GM12878 (cell line): ENCODE measurements around the gene SF3B6. TPM values are rescaled to one million over a fixed set of nuclear protein-coding genes. Genes with fewer than 3 reads are reported as not detected.

Experiments
- ATAC-seq: fragments of 200-7000 bp; cut with Tn5 transposase; 3 replicates; pipeline ENCODE4 v1.9.1; 2020; ENCODE audit warnings: mild to moderate bottlenecking, moderate library complexity
- BruUV-seq: library from RNA; stranded (reverse); fragments of 400-500 nt; replicated peaks from 2 replicates; lab custom pipeline; 2021; lab: Mats Ljungman, UMichigan
- CTCF ChIA-PET: fragments of 300-600 bp; sonication (Branson Sonifier 250); formaldehyde crosslinking; extraction: SDS; loops from one replicate; lab custom pipeline; 2021; ENCODE audit warnings: inconsistent platforms; lab: Yijun Ruan, JAX
- POLR2A ChIA-PET: fragments of 350-600 bp; formaldehyde crosslinking; extraction: SDS; loops from one replicate; lab custom pipeline; 2021; ENCODE audit warnings: inconsistent platforms; lab: Charles Lee
- RAD21 ChIA-PET: fragments of 300-600 bp; sonication (Branson Sonifier 250); formaldehyde crosslinking; loops from one replicate; lab custom pipeline; 2023; ENCODE audit warnings: antibody characterized with exemption; ENCODE audit not compliant: unreplicated experiment; lab: Charles Lee
- SMC1A ChIA-PET: fragments of 300-600 bp; sonication (Branson Sonifier 250); formaldehyde crosslinking; loops from one replicate; lab custom pipeline; 2023; ENCODE audit not compliant: unreplicated experiment, uncharacterized antibody; lab: Charles Lee
- DNase-seq: peaks from one replicate; pipeline ENCODE4 v3.0.0-alpha.2; 2011; ENCODE audit warnings: low read depth, low spot score
- FAIRE-seq: peaks from 3 replicates; lab custom pipeline; 2011; peaks lifted over from hg19 to GRCh38; lab: Jason Lieb, UNC
- H2AFZ ChIP-seq: 2 replicates; pipeline ENCODE4 v1.6.0; 2011; ENCODE audit warnings: low read depth, low read length, control low read depth; ENCODE audit not compliant: control insufficient read depth
- H3K27ac ChIP-seq: 2 replicates; pipeline ENCODE4 v1.5.1; 2011; ENCODE audit warnings: control low read depth; ENCODE audit not compliant: control insufficient read depth, insufficient read depth
- H3K27me3 ChIP-seq, 2 experiments: replicated peaks in 1 of 2; 2 replicates each; pipeline versions ENCODE4 v1.6.0 to v1.6.1; 2011; ENCODE audit warnings: low read length in 1 of 2; ENCODE audit not compliant: control insufficient read depth in 2 of 2, insufficient read depth in 2 of 2
- H3K36me3 ChIP-seq, 2 experiments: 2 replicates each; pipeline ENCODE4 v1.5.1; 2011; ENCODE audit warnings: low read length in 1 of 2; ENCODE audit not compliant: control insufficient read depth in 2 of 2, insufficient read depth in 2 of 2
- H3K4me1 ChIP-seq: 2 replicates; pipeline ENCODE4 v1.6.1; 2011; ENCODE audit warnings: mild to moderate bottlenecking, low read length, moderate library complexity, mixed read lengths; ENCODE audit not compliant: control insufficient read depth, insufficient read depth
- H3K4me2 ChIP-seq: 2 replicates; pipeline ENCODE4 v1.6.0; 2011; ENCODE audit warnings: control low read depth; ENCODE audit not compliant: control insufficient read depth, insufficient read depth
- H3K4me3 ChIP-seq: fragments of 200-600 bp; sonication (generic); 2 replicates; pipeline ENCODE4 v1.5.1; 2016
- H3K79me2 ChIP-seq: 2 replicates; pipeline ENCODE4 v1.6.0; 2011; ENCODE audit warnings: low read length; ENCODE audit not compliant: control insufficient read depth, insufficient read depth
- H3K9ac ChIP-seq: 2 replicates; pipeline ENCODE4 v1.8.0; 2011; ENCODE audit warnings: low read length, control low read depth, mixed read lengths; ENCODE audit not compliant: control insufficient read depth, insufficient read depth
- H3K9me3 ChIP-seq: replicated peaks from 3 replicates; pipeline ENCODE4 v1.5.1; 2011; ENCODE audit warnings: mild to moderate bottlenecking, low read length; ENCODE audit not compliant: control insufficient read depth, insufficient read depth
- H4K20me1 ChIP-seq: 2 replicates; pipeline ENCODE4 v1.6.0; 2011; ENCODE audit not compliant: control insufficient read depth, insufficient read depth
- CHD2 ChIP-seq: IDR thresholded peaks from 2 replicates; pipeline ENCODE4 v1.6.1; 2011; ENCODE audit warnings: low read depth, low read length, improper control_type of control experiment, borderline replicate concordance
- CREB1 ChIP-seq: IDR thresholded peaks from 2 replicates; pipeline ENCODE4 v1.6.1; 2012; ENCODE audit warnings: low read depth, mild to moderate bottlenecking, inconsistent platforms
- HCFC1 ChIP-seq: fragments of 150-350 bp; IDR thresholded peaks from 2 replicates; pipeline ENCODE4 v1.6.1; 2014; ENCODE audit warnings: low read length
- JUND ChIP-seq: IDR thresholded peaks from 2 replicates; pipeline ENCODE4 v1.6.1; 2012; ENCODE audit warnings: low read depth, mild to moderate bottlenecking, low read length, improper control_type of control experiment, moderate library complexity
- MTA3 ChIP-seq: IDR thresholded peaks from 2 replicates; pipeline ENCODE4 v1.6.1; 2012; ENCODE audit warnings: low read length, inconsistent platforms, borderline replicate concordance
- POU2F2 ChIP-seq: IDR thresholded peaks from 3 replicates; pipeline ENCODE4 v1.6.1; 2011; ENCODE audit warnings: low read depth, mild to moderate bottlenecking, low read length, borderline replicate concordance
- RELA ChIP-seq: fragments of 450-650 bp; IDR thresholded peaks from 2 replicates; pipeline ENCODE4 v1.8.0; 2014; ENCODE audit warnings: borderline replicate concordance; ENCODE audit not compliant: partially characterized antibody
- RFX5 ChIP-seq: IDR thresholded peaks from 2 replicates; pipeline ENCODE4 v1.6.1; 2011; ENCODE audit warnings: low read depth, low read length, improper control_type of control experiment
- SMAD5 ChIP-seq: IDR thresholded peaks from 2 replicates; pipeline ENCODE4 v1.6.1; 2016; ENCODE audit warnings: antibody characterized with exemption, low read depth
- TCF3 ChIP-seq: IDR thresholded peaks from 2 replicates; pipeline ENCODE4 v1.6.1; 2012; ENCODE audit warnings: low read depth, mild to moderate bottlenecking, low read length, borderline replicate concordance; ENCODE audit not compliant: insufficient read depth
- WRNIP1 ChIP-seq: IDR thresholded peaks from 2 replicates; pipeline ENCODE4 v1.6.1; 2011; ENCODE audit warnings: low read depth, low read length, improper control_type of control experiment, borderline replicate concordance
- YBX1 ChIP-seq: fragments of 450-650 bp; IDR thresholded peaks from 2 replicates; pipeline ENCODE4 v1.6.1; 2016; ENCODE audit warnings: antibody characterized with exemption
- ZSCAN29 ChIP-seq: fragments of 450-650 bp; IDR thresholded peaks from 2 replicates; pipeline ENCODE4 v1.6.1; 2017; ENCODE audit warnings: mild to moderate bottlenecking, moderate library complexity
- WGBS: methylation state at CpG from one replicate; pipeline ENCODE4 v1.1.6; 2016; ENCODE audit warnings: low lambda C conversion rate; ENCODE audit not compliant: insufficient replicate concordance, insufficient coverage; ENCODE audit errors: missing lambda C conversion rate; 5-methylcytosine and 5-hydroxymethylcytosine counted together
- in situ Hi-C: fragments of 300-500 bp; cut with MboI; formaldehyde crosslinking; loops from 9 replicates; pipeline ENCODE4 v1.14.3; 2018; ENCODE audit warnings: mixed read lengths
- intact Hi-C: fragments of 100-400 bp; cut with micrococcal nuclease; formaldehyde crosslinking; loops from one replicate; pipeline ENCODE4 v1.14.2; 2022; ENCODE audit not compliant: unreplicated experiment
- polyA plus RNA-seq, 11 experiments: library from polyadenylated mRNA; depleted of rRNA in 4 of 11; unstranded in 6 of 11; stranded (reverse) in 5 of 11; fragments of >200 nt; fragmentation: Nextera tagmentation in 4 of 11; fragmentation: Illumina TruSeq in 1 of 11; extraction: Ambion mirVana in 4 of 11; extraction: Trizol in 1 of 11; gene quantifications; 1 replicate in 1 of 11; 2 replicates in 10 of 11; pipeline versions ENCODE4 v1.2.1 to v1.2.3, GENCODE V29; 2011 to 2016; ENCODE audit warnings: inconsistent platforms in 2 of 11, missing spikeins in 2 of 11, low read depth in 1 of 11
- total RNA-seq, 4 experiments: library from RNA; depleted of rRNA in 3 of 4; stranded (reverse); fragments of >200 nt in 3 of 4; fragmentation: Illumina TruSeq in 1 of 4; extraction: Trizol in 1 of 4; gene quantifications; 2 replicates each; pipeline versions ENCODE4 v1.2.1 to v1.2.3, GENCODE V29; 2013 to 2021
- TF ChIP-seq, protein P1 (sequence below): fragments of 150-350 bp; IDR thresholded peaks from 2 replicates; pipeline ENCODE4 v1.6.1; 2014; ENCODE audit warnings: mild to moderate bottlenecking, low read depth, low read length
- TF ChIP-seq, protein P2 (sequence below): IDR thresholded peaks from 2 replicates; pipeline ENCODE4 v1.6.1; 2011; ENCODE audit warnings: borderline replicate concordance, low read depth, mild to moderate bottlenecking, moderate library complexity, mixed read lengths, low read length; ENCODE audit not compliant: insufficient read depth; ENCODE audit errors: extremely low read length

SF3B6 gene
- total and polyA plus RNA-seq, 10 of the 15 experiments (the other 5 are each of a cell fraction or from before 2014, with no cell fraction given): 118 to 584 (median 270) TPM

DNA sequence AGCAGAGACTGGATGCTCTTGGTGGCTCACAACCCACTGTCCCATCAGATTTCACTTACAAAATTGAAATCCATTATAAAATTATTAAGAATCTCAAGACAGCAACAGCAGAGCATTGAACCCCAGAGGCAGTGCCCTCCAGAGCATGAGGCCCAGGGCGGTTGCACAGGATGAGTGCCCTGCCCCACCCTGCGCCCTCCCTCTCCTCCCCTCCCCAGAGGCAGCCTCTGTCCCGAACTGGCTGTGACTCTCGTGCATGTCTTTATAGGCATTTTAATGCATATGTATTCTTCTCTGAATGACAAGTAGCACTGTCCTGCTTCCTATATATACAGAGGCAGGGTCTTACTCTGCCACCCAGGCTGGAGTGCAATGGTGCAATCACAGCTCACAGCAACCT is 55.9 kb downstream of the SF3B6 start:
- Histone ChIP-seq H3K4me1 (no peaks in the 10 kb centered on the region), H3K9ac (no peak overlapping the region), H3K4me2 (no peak overlapping the region), H3K27me3 (no peaks in the 10 kb centered on the region), H3K9me3 (no peaks in the 10 kb centered on the region), H3K36me3 (peaks cover 0 to 8% of the 10 kb centered on the region in 2 experiments; a peak in 3 of 4 replicates), H3K27ac (no peak overlapping the region), H4K20me1 (no peaks in the 10 kb centered on the region), H2AFZ (no peak overlapping the region), H3K4me3 (no peak overlapping the region), H3K79me2 (no peaks in the 10 kb centered on the region)
- RAD21 ChIA-PET: no interaction called here
- in situ Hi-C loops (no loop called here), intact Hi-C loops (loop anchor here (2.0 kb wide), 1 partner anchor 65 kb away; the partner anchor contains the start of gene TP53I3)
- FAIRE-seq: no peak
- POLR2A ChIA-PET: no interaction called here
- ATAC-seq: no peak
- TF ChIP-seq, protein P1, sequence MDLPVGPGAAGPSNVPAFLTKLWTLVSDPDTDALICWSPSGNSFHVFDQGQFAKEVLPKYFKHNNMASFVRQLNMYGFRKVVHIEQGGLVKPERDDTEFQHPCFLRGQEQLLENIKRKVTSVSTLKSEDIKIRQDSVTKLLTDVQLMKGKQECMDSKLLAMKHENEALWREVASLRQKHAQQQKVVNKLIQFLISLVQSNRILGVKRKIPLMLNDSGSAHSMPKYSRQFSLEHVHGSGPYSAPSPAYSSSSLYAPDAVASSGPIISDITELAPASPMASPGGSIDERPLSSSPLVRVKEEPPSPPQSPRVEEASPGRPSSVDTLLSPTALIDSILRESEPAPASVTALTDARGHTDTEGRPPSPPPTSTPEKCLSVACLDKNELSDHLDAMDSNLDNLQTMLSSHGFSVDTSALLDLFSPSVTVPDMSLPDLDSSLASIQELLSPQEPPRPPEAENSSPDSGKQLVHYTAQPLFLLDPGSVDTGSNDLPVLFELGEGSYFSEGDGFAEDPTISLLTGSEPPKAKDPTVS: no peak
- TF ChIP-seq JUND (no peak), SMAD5 (no peak), CHD2 (no peak), POU2F2 (no peak)
- 88% methylated on average over 1 of the region's 4 CpGs for WGBS
- CTCF ChIA-PET: interaction anchor here (0.6 kb wide), 1 partner anchor 90 kb away, joined by 3 read pairs; no protein-coding TSS in a partner anchor
- SMC1A ChIA-PET: no interaction called here
- no TSS peak for BruUV-seq
- DNase-seq: no peak

DNA sequence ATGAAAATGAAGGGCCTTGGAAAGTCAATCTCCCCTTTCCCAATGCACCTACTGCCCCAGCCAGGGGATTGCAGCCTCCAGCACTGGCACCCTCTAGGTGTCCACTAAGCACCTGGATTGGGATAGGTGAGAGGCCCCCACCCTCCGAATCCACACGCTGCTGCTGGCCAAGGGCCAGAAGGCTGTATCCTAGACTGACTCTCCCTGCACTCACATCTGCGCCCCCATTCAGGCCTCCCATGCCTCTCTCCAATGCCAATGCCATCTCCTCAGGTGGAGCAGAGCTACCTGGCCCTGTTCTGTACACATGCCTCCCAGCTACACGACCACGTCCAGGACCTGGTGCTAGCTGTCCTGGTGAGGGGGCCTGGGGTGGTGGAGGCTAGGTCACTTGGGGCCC is 56.4 kb downstream of the SF3B6 start:
- no peak overlapping the region for H3K4me2 ChIP-seq
- no peak for FAIRE-seq
- DNase-seq: no peak
- no TSS peak for BruUV-seq
- H4K20me1 ChIP-seq: no peaks in the 10 kb centered on the region
- H3K36me3 ChIP-seq: peaks cover 0 to 7% of the 10 kb centered on the region in 2 experiments; a peak in 3 of 4 replicates
- H2AFZ ChIP-seq: no peak overlapping the region
- ChIA-PET SMC1A (no interaction called here), RAD21 (no interaction called here), POLR2A (no interaction called here), CTCF (no interaction called here)
- no peak overlapping the region for H3K4me3 ChIP-seq
- WGBS: 70% methylated on average over 5 of the region's 5 CpGs
- no peaks in the 10 kb centered on the region for H3K79me2 ChIP-seq
- intact Hi-C loops: loop anchor here (2.0 kb wide), 1 partner anchor 65 kb away; the partner anchor contains the start of gene TP53I3
- in situ Hi-C loops: no loop called here
- no peaks in the 10 kb centered on the region for H3K9me3 ChIP-seq
- H3K27ac ChIP-seq: no peak overlapping the region
- no peak for ATAC-seq
- no peaks in the 10 kb centered on the region for H3K4me1 ChIP-seq
- no peak overlapping the region for H3K9ac ChIP-seq
- no peaks in the 10 kb centered on the region for H3K27me3 ChIP-seq
- TF ChIP-seq HCFC1 (no peak), ZSCAN29 (no peak), MTA3 (no peak), TCF3 (no peak), YBX1 (no peak), WRNIP1 (no peak), RELA (no peak), RFX5 (no peak), CREB1 (no peak)
- TF ChIP-seq, protein P2, sequence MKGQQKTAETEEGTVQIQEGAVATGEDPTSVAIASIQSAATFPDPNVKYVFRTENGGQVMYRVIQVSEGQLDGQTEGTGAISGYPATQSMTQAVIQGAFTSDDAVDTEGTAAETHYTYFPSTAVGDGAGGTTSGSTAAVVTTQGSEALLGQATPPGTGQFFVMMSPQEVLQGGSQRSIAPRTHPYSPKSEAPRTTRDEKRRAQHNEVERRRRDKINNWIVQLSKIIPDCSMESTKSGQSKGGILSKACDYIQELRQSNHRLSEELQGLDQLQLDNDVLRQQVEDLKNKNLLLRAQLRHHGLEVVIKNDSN: no peak
